HCT116 (cell line): ENCODE results near the gene GRM8. TPM values are rescaled to one million over a fixed set of nuclear protein-coding genes. Genes with fewer than 3 reads are reported as not detected.

Experiments
- ATAC-seq: fragments of 200-7000 bp; cut with Tn5 transposase; 2 replicates; pipeline ENCODE4 v1.9.1; 2020; ENCODE audit warnings: mild to moderate bottlenecking, moderate library complexity
- BruUV-seq: library from RNA; stranded (reverse); fragments of 400-500 nt; replicated peaks from 2 replicates; lab custom pipeline; 2021; lab: Mats Ljungman, UMichigan
- CTCF ChIA-PET: fragments of 300-600 bp; sonication (Branson Sonifier 250); formaldehyde crosslinking; loops from one replicate; lab custom pipeline; 2021; ENCODE audit warnings: antibody characterized with exemption; lab: Charles Lee
- POLR2A ChIA-PET: fragments of 300-600, 350-600 bp; sonication (Branson Sonifier 250); formaldehyde crosslinking; loops from one replicate; lab custom pipeline; 2021; ENCODE audit warnings: antibody characterized with exemption; lab: Charles Lee
- RAD21 ChIA-PET, 2 experiments: fragments of 300-600 bp; sonication (Branson Sonifier 250); formaldehyde crosslinking; loops; one replicate each; lab custom pipeline; 2023; ENCODE audit warnings: low total read pairs in 2 of 2; ENCODE audit not compliant: uncharacterized antibody in 2 of 2, unreplicated experiment in 2 of 2, low non-redundant PET in 1 of 2; lab: Charles Lee
- DNase-seq: peaks from one replicate; pipeline ENCODE4 v3.0.0-alpha.2; 2010; ENCODE audit warnings: low read depth, low spot score
- H2AFZ ChIP-seq: fragments of 200-600 bp; shearing (Covaris generic), sonication (generic); 2 replicates; pipeline ENCODE4 v1.6.1; 2017; ENCODE audit warnings: low read depth, mixed run types, mixed read lengths, antibody characterized with exemption, low read length; ENCODE audit not compliant: poor library complexity, severe bottlenecking
- H3K27ac ChIP-seq: 2 replicates; pipeline ENCODE4 v1.5.1; 2012; ENCODE audit warnings: low read depth, low read length
- H3K27me3 ChIP-seq: fragments of 200-600 bp; sonication (generic); 2 replicates; pipeline ENCODE4 v1.6.1; 2016; ENCODE audit warnings: mixed run types, low read length, mixed read lengths; ENCODE audit not compliant: insufficient read depth
- H3K36me3 ChIP-seq, 2 experiments: fragments of 200-500 bp in 1 of 2; fragments of 200-600 bp in 1 of 2; sonication (Bioruptor generic) in 1 of 2; sonication (generic) in 1 of 2; 2 replicates each; pipeline versions ENCODE4 v1.5.1 to v1.6.1; 2014 to 2016; ENCODE audit warnings: low read length in 2 of 2, inconsistent platforms in 1 of 2, mixed read lengths in 1 of 2, mixed run types in 1 of 2; ENCODE audit not compliant: insufficient read depth in 2 of 2, control insufficient read depth in 1 of 2
- H3K4me1 ChIP-seq, 2 experiments: fragments of 200-600 bp in 1 of 2; sonication (generic) in 1 of 2; 2 replicates each; pipeline versions ENCODE4 v1.5.1 to v1.6.1; 2012 to 2017; ENCODE audit warnings: low read length in 2 of 2, inconsistent platforms in 1 of 2, mild to moderate bottlenecking in 1 of 2, mixed read lengths in 1 of 2, mixed run types in 1 of 2, moderate library complexity in 1 of 2; ENCODE audit not compliant: insufficient read depth in 2 of 2, control insufficient read depth in 1 of 2
- H3K4me2 ChIP-seq: fragments of 200-600 bp; sonication (generic); 2 replicates; pipeline ENCODE4 v1.6.1; 2017; ENCODE audit warnings: mixed run types, low read length, mixed read lengths
- H3K4me3 ChIP-seq, 2 experiments: fragments of 200-600 bp in 1 of 2; sonication (generic) in 1 of 2; replicated peaks in 1 of 2; 2 replicates each; pipeline ENCODE4 v1.5.1; 2011 to 2016; ENCODE audit warnings: low read length in 2 of 2, control low read depth in 1 of 2, low read depth in 1 of 2, mild to moderate bottlenecking in 1 of 2, mixed read lengths in 1 of 2, mixed run types in 1 of 2
- H3K79me2 ChIP-seq: fragments of 200-600 bp; sonication (generic); 2 replicates; pipeline ENCODE4 v1.6.1; 2017; ENCODE audit warnings: mild to moderate bottlenecking, mixed run types, low read length, moderate library complexity, mixed read lengths; ENCODE audit not compliant: insufficient read depth
- H3K9ac ChIP-seq: fragments of 200-600 bp; sonication (generic); 2 replicates; pipeline ENCODE4 v1.6.1; 2016; ENCODE audit warnings: low read length, mixed read lengths
- H3K9me2 ChIP-seq: fragments of 200-600 bp; sonication (generic), shearing (Covaris generic); 2 replicates; pipeline ENCODE4 v1.6.1; 2017; ENCODE audit warnings: mixed run types, mild to moderate bottlenecking, moderate library complexity; ENCODE audit not compliant: insufficient read depth
- H3K9me3 ChIP-seq, 2 experiments: fragments of 200-500 bp in 1 of 2; fragments of 200-600 bp in 1 of 2; sonication (Bioruptor generic) in 1 of 2; sonication (generic) in 1 of 2; 2 replicates each; pipeline ENCODE4 v1.6.1; 2014 to 2017; ENCODE audit warnings: low read length in 2 of 2, mixed read lengths in 2 of 2, inconsistent platforms in 1 of 2, low read depth in 1 of 2, mild to moderate bottlenecking in 1 of 2, mixed run types in 1 of 2, moderate library complexity in 1 of 2; ENCODE audit not compliant: control insufficient read depth in 1 of 2, insufficient read depth in 1 of 2
- H4K20me1 ChIP-seq: fragments of 200-600 bp; sonication (generic), shearing (Covaris generic); 2 replicates; pipeline ENCODE4 v1.6.1; 2017; ENCODE audit warnings: mixed run types, mild to moderate bottlenecking, moderate library complexity; ENCODE audit not compliant: insufficient read depth
- CEBPB ChIP-seq: IDR thresholded peaks from 2 replicates; pipeline ENCODE4 v1.6.1; 2012; ENCODE audit warnings: low read depth
- CTCF ChIP-seq, 3 experiments: fragments of 200-600 bp in 1 of 3; sonication (generic) in 1 of 3; IDR thresholded peaks in 2 of 3; conservative IDR thresholded peaks in 1 of 3; 2 replicates each; pipeline ENCODE4 v1.5.1; 2012 to 2017; ENCODE audit warnings: low read depth in 2 of 3, low read length in 2 of 3, antibody characterized with exemption in 1 of 3, borderline replicate concordance in 1 of 3, control low read depth in 1 of 3, mild to moderate bottlenecking in 1 of 3, mixed read lengths in 1 of 3, mixed run types in 1 of 3, moderate library complexity in 1 of 3; ENCODE audit not compliant: insufficient read depth in 1 of 3
- EGR1 ChIP-seq: IDR thresholded peaks from 2 replicates; pipeline ENCODE4 v1.6.1; 2012; ENCODE audit warnings: low read depth
- ELF1 ChIP-seq: IDR thresholded peaks from 2 replicates; pipeline ENCODE4 v1.6.1; 2012; ENCODE audit warnings: low read depth, borderline replicate concordance
- EZH2phosphoT487 ChIP-seq: fragments of 200-600 bp; IDR thresholded peaks from 2 replicates; pipeline ENCODE4 v1.6.1; 2018; ENCODE audit warnings: antibody characterized with exemption, borderline replicate concordance
- FOSL1 ChIP-seq: IDR thresholded peaks from 2 replicates; pipeline ENCODE4 v1.6.1; 2012; ENCODE audit warnings: low read depth
- JUND ChIP-seq: IDR thresholded peaks from 2 replicates; pipeline ENCODE4 v1.6.1; 2012
- MAX ChIP-seq: IDR thresholded peaks from 2 replicates; pipeline ENCODE4 v1.6.1; 2012
- POLR2A ChIP-seq: IDR thresholded peaks from 2 replicates; pipeline ENCODE4 v1.7.0; 2011; ENCODE audit warnings: borderline replicate concordance; ENCODE audit not compliant: insufficient read depth, insufficient read length; ENCODE audit errors: extremely low read depth
- POLR2AphosphoS5 ChIP-seq: IDR thresholded peaks from 2 replicates; pipeline ENCODE4 v1.6.1; 2011; ENCODE audit warnings: mild to moderate bottlenecking, low read depth, low read length, moderate library complexity
- RAD21 ChIP-seq: IDR thresholded peaks from 2 replicates; pipeline ENCODE4 v1.6.1; 2012; ENCODE audit warnings: low read depth, mild to moderate bottlenecking
- SP1 ChIP-seq: IDR thresholded peaks from 2 replicates; pipeline ENCODE4 v1.6.1; 2012; ENCODE audit warnings: low read depth
- TCF7L2 ChIP-seq: IDR thresholded peaks from 2 replicates; pipeline ENCODE4 v1.7.0; 2011; ENCODE audit warnings: borderline replicate concordance, inconsistent platforms; ENCODE audit not compliant: insufficient read depth, insufficient read length; ENCODE audit errors: extremely low read depth
- YY1 ChIP-seq: IDR thresholded peaks from 2 replicates; pipeline ENCODE4 v1.6.1; 2011; ENCODE audit warnings: low read length, low read depth, moderate library complexity, mild to moderate bottlenecking; ENCODE audit not compliant: insufficient replicate concordance; ENCODE audit errors: extremely low read depth
- ZFX ChIP-seq: fragments of 450-650 bp; IDR thresholded peaks from 2 replicates; pipeline ENCODE4 v1.6.1; 2017
- ZNF274 ChIP-seq: fragments of 200-500 bp; sonication (Bioruptor generic); IDR thresholded peaks from 2 replicates; pipeline ENCODE4 v1.6.1; 2014; ENCODE audit warnings: mild to moderate bottlenecking, low read depth, low read length, inconsistent platforms
- intact Hi-C: fragments of 100-400 bp; cut with micrococcal nuclease; formaldehyde crosslinking; loops from 2 replicates; pipeline ENCODE4 v1.10.0; 2022
- total RNA-seq: library from RNA; stranded (reverse); gene quantifications from one replicate; pipeline ENCODE4 v1.2.1, GENCODE V29; 2021; ENCODE audit not compliant: unreplicated experiment
- TF ChIP-seq, protein P1 (sequence below): IDR thresholded peaks from 2 replicates; pipeline ENCODE4 v1.6.1; 2012
- TF ChIP-seq, protein P2 (sequence below): IDR thresholded peaks from 2 replicates; pipeline ENCODE4 v1.6.1; 2012; ENCODE audit warnings: low read depth
- TF ChIP-seq, protein P3 (sequence below): IDR thresholded peaks from 2 replicates; pipeline ENCODE4 v1.6.1; 2011; ENCODE audit warnings: mild to moderate bottlenecking, low read length, moderate library complexity; ENCODE audit not compliant: insufficient replicate concordance; ENCODE audit errors: extremely low read depth

Gene GRM8
- total RNA-seq, 1 experiment from 2014 or later: 0.05 TPM

DNA sequence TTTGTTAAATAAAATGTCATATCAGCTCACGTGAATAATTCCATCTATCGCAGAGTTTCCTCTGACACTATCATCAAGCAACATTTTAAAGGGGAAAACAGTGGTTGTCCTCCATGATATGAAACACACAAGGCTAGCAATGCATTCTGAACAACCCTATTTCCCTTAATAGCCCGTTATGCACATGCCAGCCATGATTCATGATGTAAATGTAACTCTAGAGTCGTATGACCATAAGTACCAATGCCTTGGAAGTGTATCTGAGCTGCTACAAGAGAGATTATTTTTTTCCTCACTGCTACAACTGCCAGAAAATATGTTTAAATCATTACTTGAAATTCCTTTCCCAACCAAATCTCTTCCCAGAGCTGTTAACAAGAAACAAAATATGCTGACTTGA, 159.4 kb downstream of the GRM8 start:
- RAD21 ChIA-PET: no interaction called here
- BruUV-seq: no TSS peak
- H3K36me3 ChIP-seq: no peaks in the 10 kb centered on the region

More for the DNA sequence above, 159.4 kb downstream of the GRM8 start:
- DNase-seq (no peak), ATAC-seq (no peak)
- Histone ChIP-seq H4K20me1 (no peaks in the 10 kb centered on the region), H3K4me3 (no peak overlapping the region), H3K27ac (no peak overlapping the region), H3K9ac (no peak overlapping the region)
- TF ChIP-seq SP1: no peak
- TF ChIP-seq RAD21: no peak
- TF ChIP-seq, protein P1, sequence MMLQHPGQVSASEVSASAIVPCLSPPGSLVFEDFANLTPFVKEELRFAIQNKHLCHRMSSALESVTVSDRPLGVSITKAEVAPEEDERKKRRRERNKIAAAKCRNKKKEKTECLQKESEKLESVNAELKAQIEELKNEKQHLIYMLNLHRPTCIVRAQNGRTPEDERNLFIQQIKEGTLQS: no peak
- TF ChIP-seq MAX: no peak
- TF ChIP-seq POLR2AphosphoS5: no peak
- no peak for TF ChIP-seq CTCF (IDR thresholded peaks at IDR 0.05 in 2 of 3, conservative IDR thresholded peaks at IDR 0.05 in 1 of 3; ENCODE audit: borderline replicate concordance in 1 of 3, insufficient read depth in 1 of 3, low read depth in 2 of 3, low read length in 2 of 3)
- TF ChIP-seq ZNF274: no peak
- no peak for TF ChIP-seq TCF7L2
- TF ChIP-seq, protein P2, sequence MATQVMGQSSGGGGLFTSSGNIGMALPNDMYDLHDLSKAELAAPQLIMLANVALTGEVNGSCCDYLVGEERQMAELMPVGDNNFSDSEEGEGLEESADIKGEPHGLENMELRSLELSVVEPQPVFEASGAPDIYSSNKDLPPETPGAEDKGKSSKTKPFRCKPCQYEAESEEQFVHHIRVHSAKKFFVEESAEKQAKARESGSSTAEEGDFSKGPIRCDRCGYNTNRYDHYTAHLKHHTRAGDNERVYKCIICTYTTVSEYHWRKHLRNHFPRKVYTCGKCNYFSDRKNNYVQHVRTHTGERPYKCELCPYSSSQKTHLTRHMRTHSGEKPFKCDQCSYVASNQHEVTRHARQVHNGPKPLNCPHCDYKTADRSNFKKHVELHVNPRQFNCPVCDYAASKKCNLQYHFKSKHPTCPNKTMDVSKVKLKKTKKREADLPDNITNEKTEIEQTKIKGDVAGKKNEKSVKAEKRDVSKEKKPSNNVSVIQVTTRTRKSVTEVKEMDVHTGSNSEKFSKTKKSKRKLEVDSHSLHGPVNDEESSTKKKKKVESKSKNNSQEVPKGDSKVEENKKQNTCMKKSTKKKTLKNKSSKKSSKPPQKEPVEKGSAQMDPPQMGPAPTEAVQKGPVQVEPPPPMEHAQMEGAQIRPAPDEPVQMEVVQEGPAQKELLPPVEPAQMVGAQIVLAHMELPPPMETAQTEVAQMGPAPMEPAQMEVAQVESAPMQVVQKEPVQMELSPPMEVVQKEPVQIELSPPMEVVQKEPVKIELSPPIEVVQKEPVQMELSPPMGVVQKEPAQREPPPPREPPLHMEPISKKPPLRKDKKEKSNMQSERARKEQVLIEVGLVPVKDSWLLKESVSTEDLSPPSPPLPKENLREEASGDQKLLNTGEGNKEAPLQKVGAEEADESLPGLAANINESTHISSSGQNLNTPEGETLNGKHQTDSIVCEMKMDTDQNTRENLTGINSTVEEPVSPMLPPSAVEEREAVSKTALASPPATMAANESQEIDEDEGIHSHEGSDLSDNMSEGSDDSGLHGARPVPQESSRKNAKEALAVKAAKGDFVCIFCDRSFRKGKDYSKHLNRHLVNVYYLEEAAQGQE: no peak
- no peak for TF ChIP-seq JUND
- TF ChIP-seq POLR2A: no peak
- TF ChIP-seq CEBPB: no peak
- TF ChIP-seq ELF1: no peak
- TF ChIP-seq, protein P3, sequence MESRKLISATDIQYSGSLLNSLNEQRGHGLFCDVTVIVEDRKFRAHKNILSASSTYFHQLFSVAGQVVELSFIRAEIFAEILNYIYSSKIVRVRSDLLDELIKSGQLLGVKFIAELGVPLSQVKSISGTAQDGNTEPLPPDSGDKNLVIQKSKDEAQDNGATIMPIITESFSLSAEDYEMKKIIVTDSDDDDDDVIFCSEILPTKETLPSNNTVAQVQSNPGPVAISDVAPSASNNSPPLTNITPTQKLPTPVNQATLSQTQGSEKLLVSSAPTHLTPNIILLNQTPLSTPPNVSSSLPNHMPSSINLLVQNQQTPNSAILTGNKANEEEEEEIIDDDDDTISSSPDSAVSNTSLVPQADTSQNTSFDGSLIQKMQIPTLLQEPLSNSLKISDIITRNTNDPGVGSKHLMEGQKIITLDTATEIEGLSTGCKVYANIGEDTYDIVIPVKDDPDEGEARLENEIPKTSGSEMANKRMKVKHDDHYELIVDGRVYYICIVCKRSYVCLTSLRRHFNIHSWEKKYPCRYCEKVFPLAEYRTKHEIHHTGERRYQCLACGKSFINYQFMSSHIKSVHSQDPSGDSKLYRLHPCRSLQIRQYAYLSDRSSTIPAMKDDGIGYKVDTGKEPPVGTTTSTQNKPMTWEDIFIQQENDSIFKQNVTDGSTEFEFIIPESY: no peak
- no peak for TF ChIP-seq EZH2phosphoT487
- no peak for TF ChIP-seq EGR1
- no peak for TF ChIP-seq YY1
- TF ChIP-seq ZFX: no peak
- no peak for TF ChIP-seq FOSL1
- TF ChIP-seq, all 23 proteins: peak for 0
- no peaks in the 10 kb centered on the region for H3K4me1 ChIP-seq
- ChIA-PET POLR2A (no interaction called here), CTCF (no interaction called here)
- no peaks in the 10 kb centered on the region for H3K79me2 ChIP-seq
- H2AFZ ChIP-seq: no peak overlapping the region
- no peak overlapping the region for H3K4me2 ChIP-seq
- H3K9me2 ChIP-seq: no peaks in the 10 kb centered on the region
- no peaks in the 10 kb centered on the region for H3K27me3 ChIP-seq
- no peaks in the 10 kb centered on the region for H3K9me3 ChIP-seq
- intact Hi-C loops: no loop called here
